Right ventricle myocardium inferior (tissue), 1 donor: ENCODE measurements around the gene PCIF1. TPM values are rescaled to one million over a fixed set of nuclear protein-coding genes. Genes with fewer than 3 reads are reported as not detected.

Experiments used
- total RNA-seq: library from RNA; stranded (reverse); fragmentation: NEBNext Ultra II Directional; extraction: Animal tissue kit (Norgen Biotek cat#: 25700); gene quantifications from one replicate; pipeline ENCODE4 v1.2.1, GENCODE V29; 2021
- donor health status: DM: no; HTN: yes; CAD: no; lungs with severe emphysema.

Gene PCIF1
- total RNA-seq, 1 donor from 2014 or later: 22.5 TPM

Other genes starting within 250 kb of the PCIF1 start
- gene WFDC13, start 232.6 kb upstream of the PCIF1 start, total RNA-seq: not detected
- gene WFDC10B, start 229.7 kb upstream of the PCIF1 start, total RNA-seq: not detected
- not detected for gene SPINT4, start 212.3 kb upstream of the PCIF1 start, total RNA-seq
- gene WFDC3, start 142.8 kb upstream of the PCIF1 start, total RNA-seq: 1.1 TPM
- 12.4 TPM for gene DNTTIP1, start 142.7 kb upstream of the PCIF1 start, total RNA-seq
- 1.7 TPM for gene UBE2C, start 122.0 kb upstream of the PCIF1 start, total RNA-seq
- gene TNNC2, start 107.4 kb upstream of the PCIF1 start, total RNA-seq: not detected
- 22.5 TPM for gene SNX21, start 100.9 kb upstream of the PCIF1 start, total RNA-seq
- gene ACOT8, start 77.3 kb upstream of the PCIF1 start, total RNA-seq: 29.4 TPM
- gene ZSWIM3, start 77.1 kb upstream of the PCIF1 start, total RNA-seq: 2.1 TPM
- gene ZSWIM1, start 53.5 kb upstream of the PCIF1 start, total RNA-seq: 11.4 TPM
- gene SPATA25, start 47.1 kb upstream of the PCIF1 start, total RNA-seq: 2.0 TPM
- 5.0 TPM for gene NEURL2, start 43.5 kb upstream of the PCIF1 start, total RNA-seq
- 113 TPM for gene CTSA, start 43.3 kb upstream of the PCIF1 start, total RNA-seq
- 156 TPM for gene PLTP, start 22.5 kb upstream of the PCIF1 start, total RNA-seq
- gene ZNF335, start 37.5 kb downstream of the PCIF1 start, total RNA-seq: 9.7 TPM
- 1.1 TPM for gene MMP9, start 74.2 kb downstream of the PCIF1 start, total RNA-seq
- gene SLC12A5, start 94.5 kb downstream of the PCIF1 start, total RNA-seq: not detected
- 19.4 TPM for gene NCOA5, start 155.3 kb downstream of the PCIF1 start, total RNA-seq
- 8.0 TPM for gene CD40, start 183.6 kb downstream of the PCIF1 start, total RNA-seq